ENCODE results near the gene SRSF10.

DNA sequence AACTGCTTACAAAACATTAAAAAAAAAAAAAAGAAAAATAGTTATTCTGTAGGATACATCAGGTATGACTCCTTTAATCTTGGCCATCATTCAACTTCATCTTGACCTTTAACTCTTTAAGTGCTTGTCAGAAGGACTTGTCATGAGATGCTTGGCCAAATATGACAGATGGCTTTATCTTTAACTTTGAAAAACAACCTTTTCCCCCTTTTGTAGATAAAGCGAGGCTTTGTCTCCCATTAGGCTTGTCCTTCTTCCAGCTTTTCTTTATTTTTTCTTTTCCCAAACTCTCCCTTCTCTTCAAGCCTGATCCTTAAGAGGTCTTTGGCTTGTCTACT, 2.3 kb downstream of the SRSF10 start:
- TF ChIP-seq, protein P1, sequence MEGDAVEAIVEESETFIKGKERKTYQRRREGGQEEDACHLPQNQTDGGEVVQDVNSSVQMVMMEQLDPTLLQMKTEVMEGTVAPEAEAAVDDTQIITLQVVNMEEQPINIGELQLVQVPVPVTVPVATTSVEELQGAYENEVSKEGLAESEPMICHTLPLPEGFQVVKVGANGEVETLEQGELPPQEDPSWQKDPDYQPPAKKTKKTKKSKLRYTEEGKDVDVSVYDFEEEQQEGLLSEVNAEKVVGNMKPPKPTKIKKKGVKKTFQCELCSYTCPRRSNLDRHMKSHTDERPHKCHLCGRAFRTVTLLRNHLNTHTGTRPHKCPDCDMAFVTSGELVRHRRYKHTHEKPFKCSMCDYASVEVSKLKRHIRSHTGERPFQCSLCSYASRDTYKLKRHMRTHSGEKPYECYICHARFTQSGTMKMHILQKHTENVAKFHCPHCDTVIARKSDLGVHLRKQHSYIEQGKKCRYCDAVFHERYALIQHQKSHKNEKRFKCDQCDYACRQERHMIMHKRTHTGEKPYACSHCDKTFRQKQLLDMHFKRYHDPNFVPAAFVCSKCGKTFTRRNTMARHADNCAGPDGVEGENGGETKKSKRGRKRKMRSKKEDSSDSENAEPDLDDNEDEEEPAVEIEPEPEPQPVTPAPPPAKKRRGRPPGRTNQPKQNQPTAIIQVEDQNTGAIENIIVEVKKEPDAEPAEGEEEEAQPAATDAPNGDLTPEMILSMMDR (IDR thresholded peaks at IDR 0.05; ENCODE audit: low read depth, low read length, poor library complexity, severe bottlenecking) = no peak
- TF ChIP-seq EZH2phosphoT487 (IDR thresholded peaks at IDR 0.05; ENCODE audit: borderline replicate concordance, low read length) = no peak
